GM12801 (cell line): ENCODE results near the gene ZNF532.

Experiments
- TF ChIP-seq, protein P1 (sequence below): IDR thresholded peaks from one replicate; pipeline ENCODE4 v1.5.1; 2011; ENCODE audit warnings: control low read depth; ENCODE audit not compliant: insufficient read length; ENCODE audit errors: extremely low read depth

The ZNF532 gene

DNA sequence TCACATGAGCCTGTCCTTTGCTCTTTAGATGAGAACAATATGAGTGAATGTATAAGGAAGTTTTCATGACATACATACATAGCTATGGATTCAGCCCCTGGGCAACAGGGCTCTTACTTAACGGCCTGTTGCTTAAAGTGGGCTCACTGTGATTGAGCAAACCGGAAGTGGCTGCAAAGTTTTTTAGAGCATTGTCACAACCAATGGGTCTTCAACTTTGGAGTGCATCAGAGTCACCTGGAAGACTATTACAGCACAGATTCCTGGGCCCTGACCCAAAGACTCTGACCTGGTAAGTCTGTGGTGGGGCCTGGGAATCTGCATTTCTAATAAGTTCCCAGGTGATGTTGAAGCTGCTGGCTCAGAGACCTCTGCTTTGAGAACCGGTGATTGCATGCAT, 168.7 kb downstream of the ZNF532 start:
- TF ChIP-seq, protein P1, sequence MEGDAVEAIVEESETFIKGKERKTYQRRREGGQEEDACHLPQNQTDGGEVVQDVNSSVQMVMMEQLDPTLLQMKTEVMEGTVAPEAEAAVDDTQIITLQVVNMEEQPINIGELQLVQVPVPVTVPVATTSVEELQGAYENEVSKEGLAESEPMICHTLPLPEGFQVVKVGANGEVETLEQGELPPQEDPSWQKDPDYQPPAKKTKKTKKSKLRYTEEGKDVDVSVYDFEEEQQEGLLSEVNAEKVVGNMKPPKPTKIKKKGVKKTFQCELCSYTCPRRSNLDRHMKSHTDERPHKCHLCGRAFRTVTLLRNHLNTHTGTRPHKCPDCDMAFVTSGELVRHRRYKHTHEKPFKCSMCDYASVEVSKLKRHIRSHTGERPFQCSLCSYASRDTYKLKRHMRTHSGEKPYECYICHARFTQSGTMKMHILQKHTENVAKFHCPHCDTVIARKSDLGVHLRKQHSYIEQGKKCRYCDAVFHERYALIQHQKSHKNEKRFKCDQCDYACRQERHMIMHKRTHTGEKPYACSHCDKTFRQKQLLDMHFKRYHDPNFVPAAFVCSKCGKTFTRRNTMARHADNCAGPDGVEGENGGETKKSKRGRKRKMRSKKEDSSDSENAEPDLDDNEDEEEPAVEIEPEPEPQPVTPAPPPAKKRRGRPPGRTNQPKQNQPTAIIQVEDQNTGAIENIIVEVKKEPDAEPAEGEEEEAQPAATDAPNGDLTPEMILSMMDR, result no peak

DNA sequence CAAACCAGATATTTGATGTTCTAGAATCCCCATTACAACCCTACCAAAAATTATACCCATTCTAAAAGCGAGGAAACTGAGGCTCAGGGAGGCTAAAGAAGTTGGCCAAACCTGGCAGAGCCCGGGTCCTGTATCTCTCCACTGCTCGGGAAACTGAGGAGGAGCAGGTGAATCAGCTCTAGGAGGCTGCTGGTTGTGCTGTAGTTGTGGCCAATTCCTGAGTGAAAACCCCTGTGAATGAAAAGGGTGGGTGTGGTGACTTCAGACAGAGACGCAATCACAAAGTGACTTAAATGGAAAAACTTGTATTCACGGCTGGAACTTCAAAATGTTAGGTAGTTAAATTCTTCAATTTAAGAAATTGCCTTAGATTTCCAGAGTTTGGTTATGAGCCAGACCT, 169.3 kb downstream of the ZNF532 start:
- TF ChIP-seq, protein P1, result no peak

DNA sequence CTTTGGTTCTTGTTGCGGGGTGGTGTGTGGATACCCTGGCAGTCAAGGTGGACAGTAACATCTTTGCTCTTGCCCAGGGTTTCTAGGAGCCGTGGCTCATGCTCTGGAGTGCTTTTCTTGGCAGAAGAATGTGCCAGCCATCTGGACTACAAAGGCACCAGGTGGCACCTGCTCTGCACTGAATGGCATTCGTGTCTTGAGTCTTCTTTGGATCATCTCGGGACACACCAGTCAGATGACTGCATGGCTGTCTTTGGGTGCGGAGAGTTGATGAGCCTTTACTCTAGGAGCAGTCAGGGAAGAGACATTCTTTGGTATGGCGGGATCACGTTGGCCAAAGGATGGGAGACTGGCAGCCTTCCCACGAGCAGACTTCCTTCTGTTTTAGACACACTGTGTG, 170.9 kb downstream of the ZNF532 start:
- TF ChIP-seq, protein P1, result no peak
